Measurements from ENCODE around the gene EYS. TPM values are rescaled to one million over a fixed set of nuclear protein-coding genes. Genes with fewer than 3 reads are reported as not detected.

EYS gene
- total and polyA plus RNA-seq, 2 of the 8 experiments (the other 6 are each of a cell fraction or from before 2014, with no cell fraction given), result 0.05 to 0.13 TPM

DNA sequence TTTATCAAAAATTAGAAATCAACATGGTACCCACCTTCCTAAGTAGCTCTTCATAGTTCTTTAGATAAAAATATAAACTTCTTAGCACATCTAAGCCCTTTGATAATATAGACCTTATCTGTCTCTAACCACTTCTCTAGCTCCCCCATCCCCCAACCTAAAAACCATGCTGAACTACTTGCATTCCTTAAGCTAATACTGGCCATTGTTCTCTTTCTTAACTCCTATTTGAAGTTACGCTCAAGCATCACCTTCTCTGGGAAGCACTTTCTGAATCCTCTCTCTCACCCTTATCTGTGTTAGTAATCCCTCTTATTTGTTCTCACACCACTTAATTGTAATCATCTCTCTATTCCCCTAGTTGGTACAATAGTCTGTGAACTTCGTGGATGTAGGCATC, 1918.5 kb downstream of the EYS start:
- Histone ChIP-seq H3K36me3 (ENCODE audit: control insufficient read depth in 2 of 4, insufficient read depth in 4 of 4, low read length in 3 of 4) (no peaks in the 10 kb centered on the region), H3K4me3 (ENCODE audit: extremely low read depth in 1 of 4, insufficient read depth in 2 of 4, low read depth in 3 of 4, low read length in 4 of 4) (no peak overlapping the region), H4K20me1 (replicated peaks in 1 of 2; ENCODE audit: control insufficient read depth in 1 of 2, insufficient read depth in 2 of 2, low read length in 2 of 2) (no peaks in the 10 kb centered on the region), H2BK20ac (ENCODE audit: low read length) (no peak overlapping the region), H2BK5ac (ENCODE audit: low read depth, low read length) (no peak overlapping the region), H4K91ac (replicated peaks; ENCODE audit: insufficient read length, low read length) (no peak overlapping the region), H3K79me1 (ENCODE audit: low read depth, low read length) (no peaks in the 10 kb centered on the region), H3K4ac (replicated peaks; ENCODE audit: insufficient read length, low read depth, low read length) (no peak overlapping the region), H2AFZ (ENCODE audit: low read length) (0 out of 2 replicates have a peak overlapping the region, but pooled peaks have one; percentile 20), H3K23me2 (ENCODE audit: low read depth, low read length) (no peaks in the 10 kb centered on the region), H3K56ac (replicated peaks; ENCODE audit: insufficient read length, low read depth, low read length) (no peak overlapping the region), H3K9me3 (ENCODE audit: insufficient read depth in 2 of 2, low read depth in 1 of 2, low read length in 1 of 2) (no peaks in the 10 kb centered on the region), H2BK120ac (replicated peaks; ENCODE audit: low read depth, low read length) (no peak overlapping the region), H2AK5ac (ENCODE audit: low read depth, low read length) (no peak overlapping the region), H3K23ac (ENCODE audit: insufficient read length) (no peak overlapping the region), H3K14ac (ENCODE audit: insufficient read length) (no peak overlapping the region), H4K5ac (ENCODE audit: insufficient read length, low read depth, low read length) (no peak overlapping the region), H3K27me3 (replicated peaks in 1 of 4; ENCODE audit: control insufficient read depth in 3 of 4, extremely low read depth in 1 of 4, insufficient read depth in 3 of 4, low read length in 3 of 4) (peaks cover 0 to 1% (median 0%) of the 10 kb centered on the region in 4 experiments; a peak in 1 of 7 replicates), H3K79me2 (ENCODE audit: control insufficient read depth in 1 of 2, insufficient read depth in 2 of 2, low read length in 2 of 2) (no peaks in the 10 kb centered on the region), H4K8ac (ENCODE audit: extremely low read depth, insufficient read depth, low read length) (no peak overlapping the region), H3K18ac (ENCODE audit: extremely low read depth, low read length) (no peak overlapping the region), H3K4me2 (ENCODE audit: insufficient read depth in 1 of 2, low read depth in 2 of 2, low read length in 2 of 2) (no peak overlapping the region), H2BK12ac (ENCODE audit: low read depth, low read length) (no peak overlapping the region), H3K27ac (ENCODE audit: low read depth, low read length) (no peak overlapping the region), H3K4me1 (replicated peaks in 1 of 4; ENCODE audit: control insufficient read depth in 3 of 4, insufficient read depth in 4 of 4, low read length in 3 of 4) (peaks cover 0 to 5% (median 4%) of the 10 kb centered on the region in 4 experiments; a peak in 4 of 7 replicates), H2BK15ac (ENCODE audit: low read length) (no peak overlapping the region), H3K9ac (replicated peaks in 1 of 4; ENCODE audit: extremely low read depth in 1 of 4, low read depth in 3 of 4, low read length in 3 of 4) (no peak overlapping the region)
- ChIA-PET POLR2A (ENCODE audit: partially characterized antibody) (no interaction called here), CTCF (ENCODE audit: partially characterized antibody) (interaction anchor here (1.0 to 2.1 kb wide), 2 partner anchors 14 to 26 kb away, joined by 3 to 8 read pairs; no protein-coding TSS in a partner anchor)
- DNase-seq (ENCODE audit: low read depth in 1 of 2, low spot score in 2 of 2), result no peak
- TF ChIP-seq ASH2L (IDR thresholded peaks at IDR 0.05; ENCODE audit: low read length) (peak; percentile 40), SP1 (IDR thresholded peaks at IDR 0.05; ENCODE audit: low read depth, low read length) (0 out of 2 replicates have a peak, but pooled peaks have one; percentile 53), RBBP5 (IDR thresholded peaks at IDR 0.05; ENCODE audit: borderline replicate concordance, low read depth, low read length) (no peak), TEAD4 (IDR thresholded peaks at IDR 0.05; ENCODE audit: low read depth, low read length) (0 out of 2 replicates have a peak, but pooled peaks have one; percentile 11), TAF7 (optimal IDR thresholded peaks at IDR 0.05; ENCODE audit: borderline replicate concordance, low read depth, low read length) (no peak), CBX5 (IDR thresholded peaks at IDR 0.05; ENCODE audit: low read depth, low read length) (no peak)
- TF ChIP-seq, protein P1, sequence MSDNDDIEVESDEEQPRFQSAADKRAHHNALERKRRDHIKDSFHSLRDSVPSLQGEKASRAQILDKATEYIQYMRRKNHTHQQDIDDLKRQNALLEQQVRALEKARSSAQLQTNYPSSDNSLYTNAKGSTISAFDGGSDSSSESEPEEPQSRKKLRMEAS (IDR thresholded peaks at IDR 0.05), result no peak
- FAIRE-seq, result no peak
- 65% methylated on average over 2 of the region's 2 CpGs; no CpG with 5 or more reads in 1 of the 2 experiments for WGBS, 2 experiments (ENCODE audit: extremely low coverage in 1 of 2, insufficient coverage in 1 of 2, insufficient read length in 1 of 2, insufficient replicate concordance in 2 of 2, low coverage in 1 of 2, low lambda C conversion rate in 2 of 2, missing lambda C conversion rate in 1 of 2)

All from H1 (cell line).